ENCODE data around the gene GLB1L3.

DNA sequence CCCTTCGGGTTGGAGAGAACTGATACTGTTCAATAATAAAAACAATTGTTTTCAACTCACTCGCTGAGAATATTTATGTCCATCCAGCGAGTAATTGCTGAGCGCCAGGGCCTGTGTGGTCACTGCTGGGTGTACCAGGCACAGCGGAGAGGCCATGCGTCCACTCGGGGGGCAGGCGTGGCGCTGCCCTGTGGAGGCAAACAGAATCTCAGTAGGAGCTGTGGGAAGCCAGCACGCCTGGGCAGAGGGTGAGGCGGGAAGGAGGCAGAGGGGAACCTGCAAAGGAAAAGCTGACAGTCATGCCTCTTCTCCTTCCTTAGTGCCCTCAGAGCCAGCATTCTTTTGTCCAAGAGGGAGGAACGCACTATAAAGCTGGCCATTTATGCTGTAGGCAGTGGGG, 11.4 kb downstream of the GLB1L3 start:
- TF ChIP-seq POLR2A (IDR thresholded peaks at IDR 0.05; ENCODE audit: low read depth, low read length) (no peak), MAZ (IDR thresholded peaks at IDR 0.05; ENCODE audit: borderline replicate concordance, low read depth, low read length) (no peak), NFE2L2 (IDR thresholded peaks at IDR 0.05; ENCODE audit: low read depth, low read length) (no peak), BHLHE40 (IDR thresholded peaks at IDR 0.05; ENCODE audit: low read depth, low read length) (no peak), CEBPB (IDR thresholded peaks at IDR 0.05; ENCODE audit: low read depth, low read length) (no peak), RAD21 (IDR thresholded peaks at IDR 0.05; ENCODE audit: low read length) (no peak), SMC3 (IDR thresholded peaks at IDR 0.05; ENCODE audit: low read depth, low read length) (no peak), RCOR1 (IDR thresholded peaks at IDR 0.05; ENCODE audit: insufficient replicate concordance, low read length) (no peak), FOS (IDR thresholded peaks at IDR 0.05; ENCODE audit: low read depth, low read length) (no peak), MXI1 (IDR thresholded peaks at IDR 0.05; ENCODE audit: borderline replicate concordance, low read depth, low read length) (no peak)
- TF ChIP-seq, protein P1, sequence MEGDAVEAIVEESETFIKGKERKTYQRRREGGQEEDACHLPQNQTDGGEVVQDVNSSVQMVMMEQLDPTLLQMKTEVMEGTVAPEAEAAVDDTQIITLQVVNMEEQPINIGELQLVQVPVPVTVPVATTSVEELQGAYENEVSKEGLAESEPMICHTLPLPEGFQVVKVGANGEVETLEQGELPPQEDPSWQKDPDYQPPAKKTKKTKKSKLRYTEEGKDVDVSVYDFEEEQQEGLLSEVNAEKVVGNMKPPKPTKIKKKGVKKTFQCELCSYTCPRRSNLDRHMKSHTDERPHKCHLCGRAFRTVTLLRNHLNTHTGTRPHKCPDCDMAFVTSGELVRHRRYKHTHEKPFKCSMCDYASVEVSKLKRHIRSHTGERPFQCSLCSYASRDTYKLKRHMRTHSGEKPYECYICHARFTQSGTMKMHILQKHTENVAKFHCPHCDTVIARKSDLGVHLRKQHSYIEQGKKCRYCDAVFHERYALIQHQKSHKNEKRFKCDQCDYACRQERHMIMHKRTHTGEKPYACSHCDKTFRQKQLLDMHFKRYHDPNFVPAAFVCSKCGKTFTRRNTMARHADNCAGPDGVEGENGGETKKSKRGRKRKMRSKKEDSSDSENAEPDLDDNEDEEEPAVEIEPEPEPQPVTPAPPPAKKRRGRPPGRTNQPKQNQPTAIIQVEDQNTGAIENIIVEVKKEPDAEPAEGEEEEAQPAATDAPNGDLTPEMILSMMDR (conservative IDR thresholded peaks at IDR 0.05; ENCODE audit: low read depth, low read length) = no peak
- TF ChIP-seq, protein P2, sequence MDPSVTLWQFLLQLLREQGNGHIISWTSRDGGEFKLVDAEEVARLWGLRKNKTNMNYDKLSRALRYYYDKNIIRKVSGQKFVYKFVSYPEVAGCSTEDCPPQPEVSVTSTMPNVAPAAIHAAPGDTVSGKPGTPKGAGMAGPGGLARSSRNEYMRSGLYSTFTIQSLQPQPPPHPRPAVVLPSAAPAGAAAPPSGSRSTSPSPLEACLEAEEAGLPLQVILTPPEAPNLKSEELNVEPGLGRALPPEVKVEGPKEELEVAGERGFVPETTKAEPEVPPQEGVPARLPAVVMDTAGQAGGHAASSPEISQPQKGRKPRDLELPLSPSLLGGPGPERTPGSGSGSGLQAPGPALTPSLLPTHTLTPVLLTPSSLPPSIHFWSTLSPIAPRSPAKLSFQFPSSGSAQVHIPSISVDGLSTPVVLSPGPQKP (IDR thresholded peaks at IDR 0.05; ENCODE audit: borderline replicate concordance, low read depth, low read length) = no peak
- TF ChIP-seq, protein P3, sequence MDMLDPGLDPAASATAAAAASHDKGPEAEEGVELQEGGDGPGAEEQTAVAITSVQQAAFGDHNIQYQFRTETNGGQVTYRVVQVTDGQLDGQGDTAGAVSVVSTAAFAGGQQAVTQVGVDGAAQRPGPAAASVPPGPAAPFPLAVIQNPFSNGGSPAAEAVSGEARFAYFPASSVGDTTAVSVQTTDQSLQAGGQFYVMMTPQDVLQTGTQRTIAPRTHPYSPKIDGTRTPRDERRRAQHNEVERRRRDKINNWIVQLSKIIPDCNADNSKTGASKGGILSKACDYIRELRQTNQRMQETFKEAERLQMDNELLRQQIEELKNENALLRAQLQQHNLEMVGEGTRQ (IDR thresholded peaks at IDR 0.05; ENCODE audit: low read depth, low read length) = no peak

Measured in IMR-90 (cell line).